A549 (cell line): ENCODE results near the gene ABCB8. TPM values are rescaled to one million over a fixed set of nuclear protein-coding genes. Genes with fewer than 3 reads are reported as not detected.

Source experiments
- ATAC-seq, 2 experiments: fragments of 200-7000 bp in 1 of 2; fragments of >200 bp in 1 of 2; cut with Nextera tagmentation in 1 of 2; cut with Tn5 transposase in 1 of 2; 3 replicates each; pipeline versions ENCODE4 v1.8.0 to v1.9.1; 2018 to 2020; ENCODE audit warnings: mild to moderate bottlenecking in 1 of 2, moderate library complexity in 1 of 2
- CTCF ChIA-PET: fragments of 300-600 bp; sonication (Branson Sonifier 250); formaldehyde crosslinking; extraction: SDS; loops from one replicate; lab custom pipeline; 2021; ENCODE audit warnings: antibody characterized with exemption, inconsistent platforms; lab: Yijun Ruan, JAX
- POLR2A ChIA-PET: fragments of 350-600 bp; formaldehyde crosslinking; extraction: SDS; loops from one replicate; lab custom pipeline; 2021; ENCODE audit warnings: antibody characterized with exemption, inconsistent platforms; lab: Yijun Ruan, JAX
- DNase-seq, 2 experiments: peaks; one replicate each; pipeline versions ENCODE4 v3.0.0 to v3.0.0-alpha.2; 2011 to 2016; ENCODE audit warnings: low read depth in 1 of 2, low spot score in 1 of 2
- FAIRE-seq: peaks from 2 replicates; lab custom pipeline; 2011; peaks lifted over from hg19 to GRCh38; lab: Jason Lieb, UNC
- H3K27ac ChIP-seq, 2 experiments: fragments of >200 bp; sonication (Bioruptor Twin); formaldehyde crosslinking; 3 replicates each; pipeline ENCODE4 v1.5.1; 2016 to 2017
- H3K4me1 ChIP-seq: fragments of >200 bp; sonication (Bioruptor Twin); formaldehyde crosslinking; 3 replicates; pipeline ENCODE4 v1.6.1; 2016
- H3K4me2 ChIP-seq: fragments of >200 bp; sonication (Bioruptor Twin); formaldehyde crosslinking; 3 replicates; pipeline ENCODE4 v1.6.1; 2016
- H3K4me3 ChIP-seq: fragments of >200 bp; sonication (Bioruptor Twin); formaldehyde crosslinking; 3 replicates; pipeline ENCODE4 v1.5.1; 2016
- H3K9me3 ChIP-seq: fragments of >200 bp; sonication (Bioruptor Twin); formaldehyde crosslinking; 3 replicates; pipeline ENCODE4 v1.6.1; 2016
- CBX2 ChIP-seq: fragments of 200-600 bp; sonication (generic); IDR thresholded peaks from 2 replicates; pipeline ENCODE4 v1.6.1; 2016; ENCODE audit warnings: low read depth, mild to moderate bottlenecking, borderline replicate concordance
- CEBPB ChIP-seq, 2 experiments: fragments of >200 bp in 1 of 2; sonication (Bioruptor Twin) in 1 of 2; formaldehyde crosslinking in 1 of 2; IDR thresholded peaks; 2 replicates each; pipeline ENCODE4 v1.6.1; 2012 to 2016
- EHF ChIP-seq: fragments of 250-450 bp; sonication (Bioruptor Pico); IDR thresholded peaks from 2 replicates; pipeline ENCODE4 v1.5.0; 2020; ENCODE audit warnings: mild to moderate bottlenecking
- EP300 ChIP-seq, 2 experiments: fragments of >200 bp; sonication (Bioruptor Twin); formaldehyde crosslinking; IDR thresholded peaks; 2 replicates in 1 of 2; 3 replicates in 1 of 2; pipeline ENCODE4 v1.6.1; 2016 to 2017
- FOXS1 ChIP-seq: fragments of 250-450 bp; sonication (Bioruptor Pico); IDR thresholded peaks from 2 replicates; pipeline ENCODE4 v1.5.0; 2020; ENCODE audit warnings: mild to moderate bottlenecking, moderate library complexity
- HEYL ChIP-seq: fragments of 250-450 bp; sonication (Bioruptor Pico); IDR thresholded peaks from 2 replicates; pipeline ENCODE4 v1.8.0; 2021; ENCODE audit warnings: mild to moderate bottlenecking, moderate library complexity
- HOXA7 ChIP-seq: fragments of 250-450 bp; sonication (Bioruptor Pico); IDR thresholded peaks from 2 replicates; pipeline ENCODE4 v1.5.0; 2020; ENCODE audit warnings: mild to moderate bottlenecking, moderate library complexity
- HOXB5 ChIP-seq: fragments of 250-450 bp; sonication (Bioruptor Pico); IDR thresholded peaks from 2 replicates; pipeline ENCODE4 v1.5.0; 2020; ENCODE audit warnings: mild to moderate bottlenecking, moderate library complexity
- KDM1A ChIP-seq: fragments of 200-600 bp; sonication (generic); IDR thresholded peaks from 2 replicates; pipeline ENCODE4 v1.6.1; 2016; ENCODE audit warnings: low read depth, mild to moderate bottlenecking
- MYC ChIP-seq: IDR thresholded peaks from 2 replicates; pipeline ENCODE4 v1.6.1; 2012; ENCODE audit warnings: mild to moderate bottlenecking, inconsistent platforms, low read length, improper control_type of control experiment, borderline replicate concordance
- NFE2L2 ChIP-seq: fragments of 150-350 bp; conservative IDR thresholded peaks from 2 replicates; pipeline ENCODE4 v1.6.1; 2014; ENCODE audit warnings: low read length
- RARB ChIP-seq: fragments of 250-450 bp; sonication (Bioruptor Pico); IDR thresholded peaks from 2 replicates; pipeline ENCODE4 v1.8.0; 2021; ENCODE audit warnings: mild to moderate bottlenecking, moderate library complexity
- TFCP2L1 ChIP-seq: fragments of 250-450 bp; sonication (Bioruptor Pico); IDR thresholded peaks from 2 replicates; pipeline ENCODE4 v1.5.0; 2021; ENCODE audit warnings: mild to moderate bottlenecking
- ZC3H11A ChIP-seq: fragments of 450-650 bp; IDR thresholded peaks from 2 replicates; pipeline ENCODE4 v1.6.1; 2014; ENCODE audit warnings: antibody characterized with exemption, mild to moderate bottlenecking
- ZFP36 ChIP-seq: fragments of 450-650 bp; IDR thresholded peaks from 2 replicates; pipeline ENCODE4 v1.6.1; 2014; ENCODE audit warnings: borderline replicate concordance; ENCODE audit not compliant: partially characterized antibody
- WGBS: methylation state at CpG from one replicate; pipeline ENCODE4 v1.1.6; 2017; ENCODE audit errors: missing lambda C conversion rate; 5-methylcytosine and 5-hydroxymethylcytosine counted together
- polyA plus RNA-seq, 4 experiments: library from polyadenylated mRNA; depleted of rRNA in 3 of 4; stranded (reverse); fragments of >200 nt; fragmentation: RNase III in 1 of 4; extraction: RNeasy Plus Mini Kit Qiagen cat#74134 plus additional on column Dnase treatment in 1 of 4; gene quantifications; 2 replicates in 3 of 4; 3 replicates in 1 of 4; pipeline ENCODE4 v1.2.3, GENCODE V29; 2011 to 2017
- TF ChIP-seq, protein P1 (sequence below): fragments of >200 bp; sonication (Bioruptor Twin); formaldehyde crosslinking; IDR thresholded peaks from 3 replicates; pipeline ENCODE4 v1.5.1; 2016
- TF ChIP-seq, protein P2 (sequence below): fragments of >200 bp; sonication (Bioruptor Twin); formaldehyde crosslinking; IDR thresholded peaks from 3 replicates; pipeline ENCODE4 v1.6.1; 2016
- TF ChIP-seq, protein P3 (sequence below): fragments of 150-350 bp; IDR thresholded peaks from 2 replicates; pipeline ENCODE4 v1.6.1; 2014; ENCODE audit warnings: low read depth, mild to moderate bottlenecking, low read length

The ABCB8 gene
- polyA plus RNA-seq, 2 of the 4 experiments (the other 2 are of a cell fraction): 19.6 to 41.1 TPM

DNA sequence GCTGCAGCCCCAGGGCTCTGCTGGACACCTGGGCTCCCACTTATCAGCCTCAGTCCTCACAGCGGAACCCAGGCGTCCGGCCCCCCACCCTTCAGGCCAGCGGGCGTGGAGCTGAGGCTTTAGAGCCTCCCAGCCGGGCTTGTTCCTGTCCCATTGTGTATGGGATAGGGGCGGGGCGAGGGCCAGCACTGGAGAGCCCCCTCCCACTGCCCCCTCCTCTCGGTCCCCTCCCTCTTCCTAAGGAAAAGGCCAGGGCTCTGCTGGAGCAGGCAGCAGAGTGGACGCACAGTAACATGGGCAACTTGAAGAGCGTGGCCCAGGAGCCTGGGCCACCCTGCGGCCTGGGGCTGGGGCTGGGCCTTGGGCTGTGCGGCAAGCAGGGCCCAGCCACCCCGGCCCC is 34.7 kb upstream of the ABCB8 start (continued):
- TF ChIP-seq, protein P1, sequence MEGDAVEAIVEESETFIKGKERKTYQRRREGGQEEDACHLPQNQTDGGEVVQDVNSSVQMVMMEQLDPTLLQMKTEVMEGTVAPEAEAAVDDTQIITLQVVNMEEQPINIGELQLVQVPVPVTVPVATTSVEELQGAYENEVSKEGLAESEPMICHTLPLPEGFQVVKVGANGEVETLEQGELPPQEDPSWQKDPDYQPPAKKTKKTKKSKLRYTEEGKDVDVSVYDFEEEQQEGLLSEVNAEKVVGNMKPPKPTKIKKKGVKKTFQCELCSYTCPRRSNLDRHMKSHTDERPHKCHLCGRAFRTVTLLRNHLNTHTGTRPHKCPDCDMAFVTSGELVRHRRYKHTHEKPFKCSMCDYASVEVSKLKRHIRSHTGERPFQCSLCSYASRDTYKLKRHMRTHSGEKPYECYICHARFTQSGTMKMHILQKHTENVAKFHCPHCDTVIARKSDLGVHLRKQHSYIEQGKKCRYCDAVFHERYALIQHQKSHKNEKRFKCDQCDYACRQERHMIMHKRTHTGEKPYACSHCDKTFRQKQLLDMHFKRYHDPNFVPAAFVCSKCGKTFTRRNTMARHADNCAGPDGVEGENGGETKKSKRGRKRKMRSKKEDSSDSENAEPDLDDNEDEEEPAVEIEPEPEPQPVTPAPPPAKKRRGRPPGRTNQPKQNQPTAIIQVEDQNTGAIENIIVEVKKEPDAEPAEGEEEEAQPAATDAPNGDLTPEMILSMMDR: no peak
- TF ChIP-seq KDM1A: no peak
- TF ChIP-seq CBX2: no peak
- TF ChIP-seq, protein P2, sequence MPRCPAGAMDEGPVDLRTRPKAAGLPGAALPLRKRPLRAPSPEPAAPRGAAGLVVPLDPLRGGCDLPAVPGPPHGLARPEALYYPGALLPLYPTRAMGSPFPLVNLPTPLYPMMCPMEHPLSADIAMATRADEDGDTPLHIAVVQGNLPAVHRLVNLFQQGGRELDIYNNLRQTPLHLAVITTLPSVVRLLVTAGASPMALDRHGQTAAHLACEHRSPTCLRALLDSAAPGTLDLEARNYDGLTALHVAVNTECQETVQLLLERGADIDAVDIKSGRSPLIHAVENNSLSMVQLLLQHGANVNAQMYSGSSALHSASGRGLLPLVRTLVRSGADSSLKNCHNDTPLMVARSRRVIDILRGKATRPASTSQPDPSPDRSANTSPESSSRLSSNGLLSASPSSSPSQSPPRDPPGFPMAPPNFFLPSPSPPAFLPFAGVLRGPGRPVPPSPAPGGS: no peak

DNA sequence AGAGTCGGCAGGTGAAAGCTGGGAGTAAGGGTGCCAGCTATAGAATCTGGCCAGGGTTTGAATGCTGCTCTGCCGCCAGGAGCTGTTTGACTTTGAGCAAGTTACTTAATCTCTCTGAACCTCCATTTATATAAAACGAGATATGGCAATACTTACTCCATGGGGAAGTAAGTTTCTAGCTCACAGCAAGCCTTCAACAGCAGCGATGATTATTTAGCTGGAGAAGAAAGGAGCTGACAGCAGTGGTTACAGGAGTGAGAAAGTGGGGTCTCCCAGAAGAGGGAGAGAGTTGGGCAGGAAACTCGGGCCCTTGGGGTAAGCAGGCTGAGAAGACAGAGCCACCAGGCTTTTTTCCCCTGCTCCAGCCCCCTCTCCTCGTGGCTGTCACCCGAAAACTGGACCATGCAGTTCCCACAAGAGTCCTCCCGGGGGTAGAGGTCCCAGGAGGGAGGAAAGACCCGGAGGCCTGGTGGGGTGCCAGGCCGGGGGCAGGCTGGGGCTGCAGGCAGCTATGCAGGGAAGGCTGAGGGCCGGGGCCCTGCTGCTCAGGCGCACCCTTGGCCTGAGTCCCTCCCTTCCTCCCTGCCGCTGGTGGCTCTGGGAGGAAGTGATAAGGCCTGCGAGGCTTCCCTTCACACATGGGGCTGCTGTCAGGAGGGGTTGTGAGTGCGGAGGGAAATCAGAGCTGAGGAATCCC is 34.0 kb upstream of the ABCB8 start:
- peaks cover 25% of the 10 kb centered on the region for H3K9me3 ChIP-seq
- TF ChIP-seq ZC3H11A: no peak
- POLR2A ChIA-PET: no interaction called here
- H3K4me1 ChIP-seq: no peaks in the 10 kb centered on the region
- CTCF ChIA-PET: interaction anchor here (0.9 to 5.8 kb wide), 11 partner anchors 8 to 97 kb away, joined by 3 to 39 read pairs (median 5); no protein-coding TSS in a partner anchor
- 59% methylated on average over 12 of the region's 15 CpGs for WGBS
- no peak for DNase-seq
- peak; percentile 40 to 62; a peak in 5 of 6 replicates for ATAC-seq
- H3K4me3 ChIP-seq: no peak overlapping the region
- no peak overlapping the region for H3K27ac ChIP-seq
- no peak overlapping the region for H3K4me2 ChIP-seq
- FAIRE-seq: no peak

DNA sequence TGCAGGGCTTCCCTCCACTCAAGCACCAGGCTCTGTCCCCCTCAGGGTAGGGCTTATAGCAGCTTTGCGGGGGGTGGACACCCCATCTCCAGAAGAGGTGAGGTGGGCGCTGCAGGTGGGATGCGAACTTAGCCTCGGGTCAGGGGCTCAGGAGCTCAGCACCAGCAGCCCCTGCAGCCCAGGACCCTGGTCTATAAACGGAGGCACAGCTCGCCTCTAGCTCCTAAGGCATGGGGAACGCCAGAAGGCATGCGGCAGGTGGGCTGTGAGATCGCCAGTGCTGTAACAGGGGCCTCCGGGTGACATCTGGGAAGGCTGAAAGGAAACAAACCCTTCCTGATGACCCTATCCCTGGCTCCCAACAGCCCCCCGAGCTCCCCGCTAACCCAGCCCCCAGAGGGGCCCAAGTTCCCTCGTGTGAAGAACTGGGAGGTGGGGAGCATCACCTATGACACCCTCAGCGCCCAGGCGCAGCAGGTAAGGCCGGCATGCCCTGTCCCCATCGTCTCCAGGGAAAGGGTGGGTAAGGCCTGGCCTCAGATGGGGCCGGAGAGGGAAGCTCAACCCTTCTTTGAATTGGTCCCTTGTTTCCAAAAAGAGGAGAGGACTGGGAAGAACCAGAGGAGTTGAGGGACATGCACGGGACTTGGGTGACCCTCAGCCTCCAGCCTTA is 33.3 kb upstream of the ABCB8 start:
- no peaks in the 10 kb centered on the region for H3K4me1 ChIP-seq
- DNase-seq (no peak), ATAC-seq (peak in 1 of 2 experiments; percentile 7; a peak in 3 of 6 replicates), FAIRE-seq (no peak)
- POLR2A ChIA-PET: no interaction called here
- WGBS: 75% methylated on average over 14 of the region's 19 CpGs
- CTCF ChIA-PET: interaction anchor here (0.5 to 5.8 kb wide), 11 partner anchors 9 to 218 kb away, joined by 3 to 39 read pairs (median 5); no protein-coding TSS in a partner anchor
- H3K4me2 ChIP-seq: no peak overlapping the region
- TF ChIP-seq EP300 (IDR thresholded peaks at IDR 0.05): no peak
- TF ChIP-seq MYC: no peak
- no peak for TF ChIP-seq HOXB5 (CRISPR knock-in tag)
- TF ChIP-seq CBX2: no peak
- no peak for TF ChIP-seq TFCP2L1 (CRISPR knock-in tag)
- TF ChIP-seq EHF: no peak
- no peak for TF ChIP-seq HOXA7 (CRISPR knock-in tag)
- TF ChIP-seq FOXS1: no peak
- TF ChIP-seq CEBPB (IDR thresholded peaks at IDR 0.05): no peak
- no peak for TF ChIP-seq RARB (CRISPR knock-in tag)
- TF ChIP-seq, protein P1: no peak
- no peak for TF ChIP-seq NFE2L2
- no peak for TF ChIP-seq HEYL (CRISPR knock-in tag)
- TF ChIP-seq, protein P3, sequence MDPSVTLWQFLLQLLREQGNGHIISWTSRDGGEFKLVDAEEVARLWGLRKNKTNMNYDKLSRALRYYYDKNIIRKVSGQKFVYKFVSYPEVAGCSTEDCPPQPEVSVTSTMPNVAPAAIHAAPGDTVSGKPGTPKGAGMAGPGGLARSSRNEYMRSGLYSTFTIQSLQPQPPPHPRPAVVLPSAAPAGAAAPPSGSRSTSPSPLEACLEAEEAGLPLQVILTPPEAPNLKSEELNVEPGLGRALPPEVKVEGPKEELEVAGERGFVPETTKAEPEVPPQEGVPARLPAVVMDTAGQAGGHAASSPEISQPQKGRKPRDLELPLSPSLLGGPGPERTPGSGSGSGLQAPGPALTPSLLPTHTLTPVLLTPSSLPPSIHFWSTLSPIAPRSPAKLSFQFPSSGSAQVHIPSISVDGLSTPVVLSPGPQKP: no peak
- TF ChIP-seq ZFP36: no peak
- H3K9me3 ChIP-seq: peaks cover 19% of the 10 kb centered on the region
- H3K4me3 ChIP-seq: no peak overlapping the region
- no peak overlapping the region for H3K27ac ChIP-seq
